HCT116 (cell line): ENCODE measurements around the gene CASP10.

Source experiments
- POLR2AphosphoS5 ChIP-seq: IDR thresholded peaks from 2 replicates; pipeline ENCODE4 v1.6.1; 2011; ENCODE audit warnings: mild to moderate bottlenecking, low read depth, low read length, moderate library complexity
- TF ChIP-seq, protein P1 (sequence below): IDR thresholded peaks from 2 replicates; pipeline ENCODE4 v1.6.1; 2012
- TF ChIP-seq, protein P2 (sequence below): IDR thresholded peaks from 2 replicates; pipeline ENCODE4 v1.6.1; 2012

DNA sequence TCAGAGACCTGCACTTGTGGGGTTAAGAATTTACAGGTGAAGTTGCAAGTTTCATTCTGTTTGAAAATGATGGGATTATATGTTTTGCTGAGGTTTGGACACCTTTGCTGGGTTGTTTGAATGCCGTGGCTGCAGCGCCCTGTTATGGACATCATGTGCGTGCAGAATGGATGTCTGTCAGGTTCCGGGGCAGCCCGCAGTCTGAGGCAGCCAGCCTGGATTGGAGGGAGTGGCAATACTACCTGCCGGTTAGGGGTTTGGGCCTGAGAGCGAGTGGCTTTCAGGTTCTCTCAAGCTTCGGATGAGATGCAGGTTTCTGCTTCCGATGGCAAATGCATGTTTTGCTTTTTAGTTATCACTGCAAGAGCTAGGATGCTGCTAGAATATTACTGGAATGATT is 78.5 kb downstream of the CASP10 start:
- TF ChIP-seq POLR2AphosphoS5, result no peak
- TF ChIP-seq, protein P1, sequence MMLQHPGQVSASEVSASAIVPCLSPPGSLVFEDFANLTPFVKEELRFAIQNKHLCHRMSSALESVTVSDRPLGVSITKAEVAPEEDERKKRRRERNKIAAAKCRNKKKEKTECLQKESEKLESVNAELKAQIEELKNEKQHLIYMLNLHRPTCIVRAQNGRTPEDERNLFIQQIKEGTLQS, result no peak
- TF ChIP-seq, protein P2, sequence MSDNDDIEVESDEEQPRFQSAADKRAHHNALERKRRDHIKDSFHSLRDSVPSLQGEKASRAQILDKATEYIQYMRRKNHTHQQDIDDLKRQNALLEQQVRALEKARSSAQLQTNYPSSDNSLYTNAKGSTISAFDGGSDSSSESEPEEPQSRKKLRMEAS, result no peak
